Pancreas (tissue), 10 donors: ENCODE results near the gene TRIM13. TPM values are rescaled to one million over a fixed set of nuclear protein-coding genes. Genes with fewer than 3 reads are reported as not detected.

Experiments
- ATAC-seq, 4 donors: fragments of 200-7000 bp; cut with Tn5 transposase; one replicate each; pipeline versions ENCODE4 v1.8.0 to v1.9.1; 2020; ENCODE audit warnings: mild to moderate bottlenecking in 4 of 4, moderate library complexity in 4 of 4
- DNase-seq, 6 donors: peaks; one replicate each; pipeline ENCODE4 v3.0.0-alpha.2; 2020
- FAIRE-seq: peaks from 2 replicates; lab custom pipeline; 2012; peaks lifted over from hg19 to GRCh38; lab: Jason Lieb, UNC
- H3K27ac ChIP-seq, 4 donors: fragments of 200-600 bp; sonication (generic); 1 replicate in 3 of 4; 2 replicates in 1 of 4; pipeline versions ENCODE4 v1.5.0 to v1.8.0; 2020
- H3K27me3 ChIP-seq, 4 donors: fragments of 200-600 bp; one replicate each; pipeline ENCODE4 v1.8.0; 2021
- H3K36me3 ChIP-seq, 3 donors: fragments of 200-600 bp; sonication (generic) in 1 of 3; one replicate each; pipeline versions ENCODE4 v1.5.0 to v1.8.0; 2020 to 2021
- H3K4me1 ChIP-seq, 3 donors: fragments of 200-600 bp; one replicate each; pipeline ENCODE4 v1.8.0; 2021
- H3K4me3 ChIP-seq, 4 donors: fragments of 200-600 bp; sonication (generic) in 2 of 4; one replicate each; pipeline versions ENCODE4 v1.5.0 to v1.8.0; 2020 to 2021
- H3K9me3 ChIP-seq, 4 donors: fragments of 200-600 bp; one replicate each; pipeline ENCODE4 v1.8.0; 2021
- CTCF ChIP-seq, 4 donors: fragments of 200-600 bp; sonication (generic) in 3 of 4; IDR thresholded peaks; one replicate each; pipeline versions ENCODE4 v1.5.0 to v1.8.0; 2021; ENCODE audit warnings: antibody characterized with exemption in 4 of 4
- WGBS, 2 donors: extraction: QIAGEN DNeasy Blood & Tissue Kit; methylation state at CpG; one replicate each; pipeline ENCODE4 v1.1.7; 2013; 5-methylcytosine and 5-hydroxymethylcytosine counted together
- intact Hi-C, 3 donors: fragments of 100-400 bp; cut with DNase I; formaldehyde crosslinking; loops; one replicate each; pipeline versions ENCODE4 v1.11.1 to v1.14.2; 2022
- microRNA-seq, 2 donors: library from miRNA; unstranded; fragments of <30 nt; microRNA quantifications; one replicate each; pipeline versions ENCODE4 to v1.1.0, GENCODE V29; 2019 to 2020
- polyA plus RNA-seq, 2 donors: library from polyadenylated mRNA; stranded (reverse); fragments of 200-250 nt; gene quantifications; one replicate each; pipeline ENCODE4 v1.2.3, GENCODE V29; 2013
- total RNA-seq, 6 donors: library from RNA; stranded (reverse); fragmentation: NEBNext Ultra II Directional in 4 of 6; extraction: Animal tissue kit (Norgen Biotek cat#: 25700) in 4 of 6; gene quantifications; one replicate each; pipeline versions ENCODE4 v1.2.1 to v1.2.4, GENCODE V29; 2021 to 2023
- donor health status: healthy with polysubstance abuse.
- donor health status: DM: no; HTN: no; CAD: no; lungs with moderate emphysema.
- donor health status: DM: no; HTN: no; CAD: no.
- donor health status: control.
- donor health status: control.
- donor health status: Bipolar disorder and iron deficiency.
- donor health status: DM: yes; HTN: yes; CAD: no.
- donor health status: DM: no; HTN: no; CAD: no.
- donor health status: DM: no; HTN: no; CAD: no.
- donor health status: DM: yes; HTN: yes; CAD: no.

TRIM13 gene
- total and polyA plus RNA-seq, 8 donors: 7.2 to 19.7 (median 8.9) TPM

GRCh38 chr13:50065712-50066111, 68.9 kb downstream of the TRIM13 start:
- 90 to 94% methylated on average over 1 of the region's 1 CpG for WGBS, 2 donors
- FAIRE-seq (no peak), DNase-seq (no peak), ATAC-seq (no peak)
- no peaks in the 10 kb centered on the region for H3K36me3 ChIP-seq
- intact Hi-C loops: no loop called here
- H3K9me3 ChIP-seq: no peaks in the 10 kb centered on the region
- peaks cover 0 to 14% (median 0%) of the 10 kb centered on the region in 3 donors for H3K4me1 ChIP-seq
- H3K4me3 ChIP-seq: no peak overlapping the region
- no peak for TF ChIP-seq CTCF (IDR thresholded peaks at IDR 0.05)
- H3K27me3 ChIP-seq: no peaks in the 10 kb centered on the region
- no peak overlapping the region for H3K27ac ChIP-seq

Small RNAs within 50 kb of the gene (microRNA-seq; reads per million reads assigned to microRNA genes)
- gene MIR15A (2,485 to 13,363 reads per million in 2 donors), gene MIR16-1 (1,331 to 1,424 reads per million in 2 donors), gene MIR3613 (38.6 to 103 reads per million in 2 donors)

Other genes with a start within 250 kb of the TRIM13 start
- 10 to 100 TPM in 3 of 6 donors, 1 to 10 TPM in 3; 6.5 to 16.0 (median 9.2) TPM for gene KPNA3, start 204.4 kb upstream of the TRIM13 start, total RNA-seq
- gene KPNA3, start 204.4 kb upstream of the TRIM13 start, polyA plus RNA-seq: 1 to 10 TPM; 5.3 to 9.0 TPM
- gene SPRYD7, start 60.7 kb upstream of the TRIM13 start, total RNA-seq: 1 to 10 TPM; 2.0 to 3.4 (median 3.0) TPM
- gene SPRYD7, start 60.7 kb upstream of the TRIM13 start, polyA plus RNA-seq: 1 to 10 TPM; 4.3 to 6.3 TPM
- under 1 TPM in 5 of 6 donors, not detected in 1; 0.16 to 0.52 (median 0.19) TPM for gene KCNRG, start 18.4 kb downstream of the TRIM13 start, total RNA-seq
- under 1 TPM; 0.30 to 0.40 TPM for gene KCNRG, start 18.4 kb downstream of the TRIM13 start, polyA plus RNA-seq